Activated CD4-positive, alpha-beta T cell treated with anti-CD3 and anti-CD28 coated beads for 1 hour (primary cell): Measurements from ENCODE around the gene DDHD1.
A peak's percentile ranks its signal among the peaks of the same experiment; 100 is the strongest.
"Not testable (repeated sequence)": the region's sequence is repeated elsewhere in the genome, so short reads cannot be mapped to it uniquely, and the experiment has no call there.

Experiments used
- DNase-seq: peaks from one replicate; pipeline ENCODE4 v3.0.0-alpha.2; 2020

The DDHD1 gene

DNA sequence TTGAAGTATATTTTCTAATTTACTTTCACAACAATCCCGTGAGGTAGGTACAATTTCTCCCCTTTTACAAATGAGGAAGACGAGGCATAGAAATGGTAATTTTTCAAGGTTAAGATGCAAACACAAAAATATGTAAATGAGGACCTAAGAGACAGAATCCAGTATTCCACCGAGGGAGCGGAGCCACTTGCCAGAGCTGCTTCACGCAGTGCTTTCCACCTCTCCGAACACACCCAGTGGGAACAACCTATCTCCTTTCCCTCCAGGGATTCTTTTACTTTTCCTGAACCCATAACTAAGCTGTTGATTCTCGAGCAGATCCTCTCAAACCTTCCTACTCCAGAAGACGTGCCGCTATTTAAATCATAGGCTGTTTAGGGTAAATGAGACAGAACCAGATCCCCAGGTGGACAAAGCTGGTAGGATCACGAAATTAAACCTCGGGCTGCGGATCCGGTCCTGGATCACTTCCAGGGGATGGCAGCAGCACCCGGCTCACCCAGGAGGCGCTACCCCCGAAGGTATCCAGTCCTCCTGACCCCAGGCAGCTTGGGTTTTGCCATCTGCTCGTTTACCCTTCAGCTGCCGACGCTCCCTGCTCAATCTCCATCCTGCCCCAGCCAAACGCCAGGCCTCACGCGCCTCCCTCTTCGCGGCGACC is 1.5 kb downstream of the DDHD1 start:
- DNase-seq, result peak; percentile 21

- DNase-seq, result no peak
Measured at GRCh38 chr14:53149668-53150316, 3.3 kb downstream of the DDHD1 start.

DNA sequence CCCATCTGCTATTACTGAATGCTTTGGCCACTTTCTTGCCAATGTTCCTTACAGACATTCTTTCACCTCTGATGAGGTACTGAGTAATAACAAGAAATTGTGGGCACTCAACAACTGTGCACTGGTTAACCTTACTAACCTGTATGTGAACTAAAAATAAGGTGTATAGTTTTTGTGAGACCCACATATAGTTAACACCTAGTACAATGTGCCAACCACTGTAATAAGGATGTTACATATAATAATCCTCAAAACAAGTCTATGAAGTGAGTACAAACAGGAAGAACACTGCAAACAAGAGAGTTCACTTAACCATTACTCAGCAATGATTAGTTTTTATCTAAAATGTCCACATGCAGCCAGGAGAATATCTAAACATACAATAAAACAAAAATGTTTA is 4.5 kb downstream of the DDHD1 start:
- no peak for DNase-seq

DNA sequence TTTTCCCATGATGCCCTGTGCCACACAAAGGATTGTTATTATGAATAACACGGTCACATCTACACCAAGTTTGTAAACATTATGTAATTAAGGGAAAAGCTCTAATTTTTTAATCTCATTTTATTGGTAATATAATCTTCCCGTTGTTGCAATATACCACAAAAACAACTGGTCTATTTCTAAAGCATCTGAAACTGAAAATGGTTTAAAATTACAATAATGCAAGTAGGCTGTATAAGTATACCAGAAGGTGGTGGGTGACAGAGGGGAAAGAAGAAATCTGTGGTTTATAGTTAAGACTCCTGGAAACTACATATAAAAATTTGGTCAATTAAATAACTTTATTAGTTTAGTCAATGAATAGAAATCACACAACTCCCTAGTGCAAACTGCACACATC is 5.2 kb downstream of the DDHD1 start:
- no peak for DNase-seq

- DNase-seq, result no peak
Measured at GRCh38 chr14:53147208-53147607, 5.9 kb downstream of the DDHD1 start.

- no peak for DNase-seq
Measured at GRCh38 chr14:53146739-53147138, 6.4 kb downstream of the DDHD1 start.

DNA sequence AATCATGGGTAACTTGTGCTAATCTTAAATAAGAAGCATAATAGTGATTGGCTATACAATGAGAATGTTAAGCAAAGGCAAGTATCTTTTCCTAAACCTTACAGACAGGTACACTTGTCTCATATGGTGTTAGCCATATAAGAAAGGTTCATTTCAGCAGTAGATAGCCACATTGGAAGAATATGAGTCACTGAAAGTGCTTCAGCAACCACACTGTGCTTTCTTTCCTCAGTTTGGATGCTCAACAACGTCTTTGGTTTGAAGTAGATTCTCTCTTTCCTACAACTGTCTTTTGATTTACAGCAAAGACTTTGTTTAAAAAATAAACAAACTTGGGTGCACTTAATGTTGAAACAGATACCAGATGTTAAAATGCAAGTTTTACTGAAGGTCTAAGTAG is 8.9 kb downstream of the DDHD1 start:
- no peak for DNase-seq

GRCh38 chr14:53140585-53140984 is 12.5 kb downstream of the DDHD1 start:
- DNase-seq, result no peak

DNA sequence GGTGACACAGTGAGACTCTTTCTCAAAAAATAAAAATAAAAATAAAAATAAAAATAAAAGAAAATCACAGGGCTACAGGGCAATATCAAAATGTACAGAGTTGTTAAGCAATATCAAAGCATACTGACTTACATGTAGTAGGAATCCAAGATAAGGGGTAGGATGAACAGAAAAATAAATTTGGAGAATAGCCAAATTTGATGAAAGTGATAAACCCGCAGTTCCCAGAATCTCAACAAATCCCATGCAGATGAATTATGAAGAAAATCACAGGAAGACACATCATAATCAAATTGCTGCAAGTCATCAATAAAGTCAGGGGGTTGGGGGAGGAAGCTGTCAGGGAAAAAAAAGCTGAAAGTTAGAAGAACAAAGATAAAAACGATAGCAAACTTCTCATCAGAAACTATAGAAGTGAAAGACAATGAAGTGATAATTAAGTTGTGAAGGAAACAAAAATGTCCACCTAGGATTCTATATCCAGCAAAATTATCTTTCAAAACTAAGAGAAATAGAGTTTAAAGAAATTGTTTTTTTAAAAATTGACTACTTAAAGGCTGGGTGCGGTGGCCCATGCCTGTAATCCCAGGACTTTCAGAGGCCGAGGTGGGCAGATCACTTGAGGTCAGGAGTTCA is 15.4 kb downstream of the DDHD1 start:
- no peak for DNase-seq

DNA sequence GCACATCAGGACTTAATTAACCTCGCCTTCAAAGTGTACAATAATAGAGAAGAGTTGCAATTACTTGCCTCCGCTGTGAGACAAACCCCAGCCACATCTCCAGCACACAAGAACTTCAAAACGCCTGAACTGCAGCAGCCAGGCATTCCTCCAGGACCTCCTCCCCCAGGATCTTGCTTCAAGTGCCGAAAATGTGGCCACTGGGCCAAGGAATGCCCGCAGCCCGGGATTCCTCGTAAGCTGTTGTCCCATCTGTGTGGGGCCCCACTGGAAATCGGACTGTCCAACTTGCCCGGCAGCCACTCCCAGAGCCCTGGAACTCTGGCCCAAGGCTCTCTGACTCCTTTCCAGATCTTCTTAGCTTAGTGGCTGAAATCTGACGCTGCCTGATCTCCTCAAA is 22.6 kb downstream of the DDHD1 start:
- not testable (repeated sequence) for DNase-seq

GRCh38 chr14:53128303-53129028 is 24.7 kb downstream of the DDHD1 start:
- DNase-seq, result no peak

GRCh38 chr14:53127832-53128231 is 25.3 kb downstream of the DDHD1 start:
- no peak for DNase-seq

GRCh38 chr14:53127151-53127550 is 26.0 kb downstream of the DDHD1 start:
- no peak for DNase-seq

DNA sequence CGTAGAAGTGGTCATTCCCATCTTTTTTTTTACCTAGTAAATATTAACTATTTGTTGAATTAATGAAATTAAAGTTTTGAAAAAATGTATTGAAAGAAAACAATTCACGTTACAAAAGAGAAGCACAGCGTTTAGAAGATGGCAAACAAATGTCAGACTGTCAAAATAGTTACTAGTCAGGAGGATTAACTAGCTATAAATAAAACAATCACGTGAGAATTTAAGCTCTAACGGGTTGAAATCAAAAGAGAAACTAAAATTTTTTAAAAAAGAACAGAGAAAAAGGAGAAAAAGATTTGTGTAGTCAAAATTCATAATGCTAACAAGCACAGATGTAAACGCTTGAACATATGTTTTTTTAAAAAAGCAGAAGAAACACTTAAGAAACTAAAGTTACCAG is 26.4 kb downstream of the DDHD1 start:
- DNase-seq, result no peak

DNA sequence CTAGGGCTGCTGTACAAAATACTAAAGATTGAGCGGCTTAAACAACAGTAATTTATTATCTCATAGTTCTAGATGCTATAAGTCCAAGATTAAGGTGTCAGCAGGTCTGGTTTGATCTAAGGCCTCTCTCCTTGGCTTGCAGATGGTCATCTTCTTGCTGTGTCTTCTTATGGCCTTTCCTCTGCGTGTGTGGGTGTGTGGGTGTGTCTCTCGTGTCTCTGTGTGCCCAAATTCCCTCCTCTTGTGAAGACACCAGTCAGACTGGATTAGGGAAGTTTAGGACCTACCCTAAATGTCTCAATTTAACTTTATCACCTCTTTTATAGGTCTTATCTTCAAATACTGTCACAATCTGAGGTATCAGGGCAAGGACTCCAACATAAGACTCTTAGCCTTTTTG is 28.3 kb downstream of the DDHD1 start:
- DNase-seq, result no peak

- not testable (repeated sequence) for DNase-seq
Measured at GRCh38 chr14:53121419-53121818, 31.7 kb downstream of the DDHD1 start.

DNA sequence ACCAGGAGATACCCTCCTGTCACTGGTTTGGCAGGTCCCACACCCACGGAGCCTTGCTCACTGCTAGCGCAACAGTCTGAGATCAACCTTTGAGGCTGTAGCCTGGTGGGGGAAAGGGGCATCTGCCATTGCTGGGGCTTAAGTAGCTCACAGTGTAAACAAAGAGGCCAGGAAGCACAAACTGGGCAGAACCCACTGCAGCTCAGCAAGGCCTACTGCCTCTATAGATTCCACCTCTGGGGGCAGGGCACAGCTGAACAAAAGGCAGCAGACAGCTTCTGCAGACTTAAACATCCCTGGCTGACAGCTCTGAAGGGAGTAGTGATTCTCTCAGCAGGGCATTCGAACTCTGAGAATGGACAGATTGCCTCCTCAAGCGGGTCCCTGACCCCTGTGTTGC is 35.6 kb downstream of the DDHD1 start:
- DNase-seq, result not testable (repeated sequence)

- no peak for DNase-seq
Measured at GRCh38 chr14:53113989-53114388, 39.1 kb downstream of the DDHD1 start.

DNA sequence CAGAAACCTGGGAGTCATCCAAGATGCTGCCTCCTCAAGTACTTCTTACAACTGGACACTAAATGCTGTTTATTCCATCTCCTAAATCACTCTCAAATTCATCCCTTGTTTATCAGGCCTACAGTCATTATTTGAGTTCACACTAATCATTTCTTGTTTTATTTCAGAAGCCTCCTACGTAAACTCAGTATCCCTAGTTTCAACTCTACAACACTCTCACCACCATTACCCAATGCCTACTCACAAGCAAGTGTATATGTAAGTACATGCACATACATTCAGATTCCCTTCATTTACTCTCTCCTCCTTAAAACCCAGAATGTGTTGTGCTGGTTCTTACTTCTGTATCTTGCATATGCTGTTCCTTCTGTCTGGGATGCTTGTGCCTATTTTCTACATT is 43.0 kb downstream of the DDHD1 start:
- no peak for DNase-seq

DNA sequence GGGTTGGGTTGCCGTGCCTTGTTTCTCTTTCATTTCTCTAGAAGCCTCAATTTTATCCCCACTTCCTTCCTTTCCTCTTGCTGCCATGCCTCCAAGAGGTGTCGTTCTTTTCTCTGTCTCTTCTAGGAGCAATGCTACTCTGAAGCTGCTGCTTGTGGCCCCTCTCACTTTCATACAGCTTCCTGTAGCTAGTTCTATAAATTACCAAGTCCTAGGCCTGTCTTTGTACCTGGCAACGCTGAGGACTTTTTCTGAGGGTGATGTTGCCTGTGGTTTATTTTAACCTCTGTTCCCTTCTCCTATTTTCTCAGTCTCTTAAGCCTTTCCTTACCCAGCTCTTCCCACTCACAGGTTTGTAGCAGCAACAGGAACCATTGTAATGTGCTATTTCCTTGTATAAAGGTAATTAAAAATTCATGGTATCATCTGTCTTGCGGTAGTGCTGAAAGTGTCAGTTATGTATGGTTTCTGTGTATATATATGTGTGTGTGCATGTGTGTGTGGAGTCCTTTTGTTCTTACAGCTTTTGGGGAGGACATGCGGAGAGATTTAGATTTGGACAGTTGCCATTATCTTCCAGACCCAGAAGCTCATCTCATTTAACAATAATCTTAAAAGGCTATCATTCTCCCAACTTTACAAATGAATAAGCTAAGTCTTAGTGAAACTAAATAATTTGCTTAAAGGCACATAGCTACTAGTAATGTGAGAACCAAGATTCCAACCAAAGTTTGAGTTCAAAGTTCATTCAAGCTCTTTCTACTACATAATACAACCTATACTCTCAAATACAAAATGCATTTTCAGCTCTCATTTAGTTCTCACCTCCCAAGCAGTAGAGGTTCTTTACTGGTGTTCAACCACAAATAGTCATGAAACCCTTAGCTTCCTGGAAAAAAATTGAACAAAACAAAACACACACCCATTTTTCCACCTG is 43.8 kb downstream of the DDHD1 start:
- peak; percentile 26 for DNase-seq

DNA sequence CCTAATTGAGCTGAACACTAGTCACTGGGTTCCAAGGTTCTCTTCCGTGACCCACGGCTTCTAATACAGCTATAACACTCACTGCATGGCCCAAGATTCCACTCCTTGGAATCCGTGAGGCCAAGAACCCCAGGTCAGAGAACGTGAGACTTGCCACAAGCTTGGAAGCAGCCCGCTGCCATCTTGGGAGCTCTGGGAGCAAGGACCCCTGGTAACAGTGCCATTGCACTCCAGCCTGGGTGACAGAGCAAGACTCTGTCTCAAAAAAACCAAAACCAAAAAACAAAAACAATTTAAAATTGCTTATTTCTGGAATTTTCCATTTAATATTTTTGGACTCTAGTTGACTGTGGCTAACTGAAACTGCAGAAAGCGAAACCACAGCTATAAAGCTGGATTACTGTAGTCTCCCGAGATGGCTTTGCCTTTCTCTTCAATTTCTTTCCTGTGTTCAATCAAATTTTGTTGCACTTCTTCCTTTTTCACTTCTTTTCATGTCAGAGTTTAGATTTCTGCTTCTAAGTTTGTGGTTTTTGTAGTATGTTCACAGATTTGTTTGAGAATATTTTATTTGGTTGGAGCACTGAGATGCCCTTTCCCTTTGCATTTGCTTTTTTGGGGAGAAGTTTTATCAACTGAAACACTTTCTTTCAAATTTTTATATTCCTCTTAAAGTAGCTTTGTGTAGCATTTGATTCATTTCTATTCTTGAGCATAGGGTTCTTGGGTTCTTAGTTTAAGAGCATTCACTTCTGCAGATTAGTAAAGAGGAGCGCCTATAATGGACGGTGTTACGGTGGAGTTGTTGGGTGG is 44.6 kb downstream of the DDHD1 start:
- no peak for DNase-seq

GRCh38 chr14:53106768-53107167 is 46.4 kb downstream of the DDHD1 start:
- DNase-seq, result no peak
